ENCODE results near the gene TDRD9. TPM values are rescaled to one million over a fixed set of nuclear protein-coding genes. Genes with fewer than 3 reads are reported as not detected.

TDRD9 gene
- total and polyA plus RNA-seq, 2 experiments from 2014 or later, result 0.73 to 1.3 TPM

GRCh38 chr14:103946975-103947374 is 18.7 kb downstream of the TDRD9 start:
- 99% methylated on average over 2 of the region's 2 CpGs for WGBS (ENCODE audit: low lambda C conversion rate, missing lambda C conversion rate)
- no peak for DNase-seq (ENCODE audit: low spot score)
- Histone ChIP-seq H3K79me2 (no peaks in the 10 kb centered on the region), H2AFZ (no peak overlapping the region), H3K4me1 (ENCODE audit: insufficient read depth) (no peaks in the 10 kb centered on the region), H3K4me2 (no peak overlapping the region), H3K27me3 (peaks cover 4% of the 10 kb centered on the region), H3K9me3 (ENCODE audit: low read depth) (no peaks in the 10 kb centered on the region), H3K27ac (no peak overlapping the region), H3K36me3 (replicated peaks; ENCODE audit: insufficient read depth, low read depth) (no peaks in the 10 kb centered on the region), H3K4me3 (no peak overlapping the region), H4K20me1 (ENCODE audit: insufficient read depth, poor library complexity, severe bottlenecking) (no peaks in the 10 kb centered on the region), H3K9me2 (replicated peaks; ENCODE audit: insufficient read depth) (no peaks in the 10 kb centered on the region)
- no peak for TF ChIP-seq CTCF (IDR thresholded peaks at IDR 0.05; ENCODE audit: poor library complexity)
- TF ChIP-seq EZH2phosphoT487 (IDR thresholded peaks at IDR 0.05; ENCODE audit: low read depth, severe bottlenecking, unreplicated experiment), result no peak
- TF ChIP-seq EZH2 (IDR thresholded peaks at IDR 0.05; ENCODE audit: borderline replicate concordance), result no peak

- H4K20me1 ChIP-seq (ENCODE audit: insufficient read depth, poor library complexity, severe bottlenecking), result no peaks in the 10 kb centered on the region
- WGBS (ENCODE audit: low lambda C conversion rate, missing lambda C conversion rate), result 69% methylated on average over 2 of the region's 2 CpGs
- no peaks in the 10 kb centered on the region for H3K79me2 ChIP-seq
- TF ChIP-seq EZH2 (IDR thresholded peaks at IDR 0.05; ENCODE audit: borderline replicate concordance), result no peak
- no peak for TF ChIP-seq EZH2phosphoT487 (IDR thresholded peaks at IDR 0.05; ENCODE audit: low read depth, severe bottlenecking, unreplicated experiment)
- TF ChIP-seq CTCF (IDR thresholded peaks at IDR 0.05; ENCODE audit: poor library complexity), result no peak
- no peak overlapping the region for H2AFZ ChIP-seq
- no peak overlapping the region for H3K4me2 ChIP-seq
- no peak for DNase-seq (ENCODE audit: low spot score)
- H3K36me3 ChIP-seq (replicated peaks; ENCODE audit: insufficient read depth, low read depth), result no peaks in the 10 kb centered on the region
- no peaks in the 10 kb centered on the region for H3K4me1 ChIP-seq (ENCODE audit: insufficient read depth)
- H3K27ac ChIP-seq, result no peak overlapping the region
- H3K4me3 ChIP-seq, result no peak overlapping the region
- H3K9me2 ChIP-seq (replicated peaks; ENCODE audit: insufficient read depth), result no peaks in the 10 kb centered on the region
- no peaks in the 10 kb centered on the region for H3K27me3 ChIP-seq
- no peaks in the 10 kb centered on the region for H3K9me3 ChIP-seq (ENCODE audit: low read depth)
Measured at GRCh38 chr14:103948442-103948841, 20.2 kb downstream of the TDRD9 start.

- no peak overlapping the region for H3K4me2 ChIP-seq
- no peak overlapping the region for H3K27ac ChIP-seq
- no peaks in the 10 kb centered on the region for H3K4me1 ChIP-seq (ENCODE audit: insufficient read depth)
- TF ChIP-seq CTCF (IDR thresholded peaks at IDR 0.05; ENCODE audit: poor library complexity) (no peak), EZH2phosphoT487 (IDR thresholded peaks at IDR 0.05; ENCODE audit: low read depth, severe bottlenecking, unreplicated experiment) (no peak), EZH2 (IDR thresholded peaks at IDR 0.05; ENCODE audit: borderline replicate concordance) (no peak)
- no peaks in the 10 kb centered on the region for H3K36me3 ChIP-seq (replicated peaks; ENCODE audit: insufficient read depth, low read depth)
- H2AFZ ChIP-seq, result no peak overlapping the region
- no peaks in the 10 kb centered on the region for H3K9me2 ChIP-seq (replicated peaks; ENCODE audit: insufficient read depth)
- H3K9me3 ChIP-seq (ENCODE audit: low read depth), result no peaks in the 10 kb centered on the region
- H3K79me2 ChIP-seq, result no peaks in the 10 kb centered on the region
- WGBS (ENCODE audit: low lambda C conversion rate, missing lambda C conversion rate), result 83% methylated on average over 5 of the region's 5 CpGs
- DNase-seq (ENCODE audit: low spot score), result no peak
- no peaks in the 10 kb centered on the region for H4K20me1 ChIP-seq (ENCODE audit: insufficient read depth, poor library complexity, severe bottlenecking)
- H3K4me3 ChIP-seq, result no peak overlapping the region
- no peaks in the 10 kb centered on the region for H3K27me3 ChIP-seq
Measured at GRCh38 chr14:103949131-103949790, 21.0 kb downstream of the TDRD9 start.

Data from hepatocyte (in vitro differentiated cells).